ENCODE measurements around the gene AIG1.

- TF ChIP-seq, protein P1, sequence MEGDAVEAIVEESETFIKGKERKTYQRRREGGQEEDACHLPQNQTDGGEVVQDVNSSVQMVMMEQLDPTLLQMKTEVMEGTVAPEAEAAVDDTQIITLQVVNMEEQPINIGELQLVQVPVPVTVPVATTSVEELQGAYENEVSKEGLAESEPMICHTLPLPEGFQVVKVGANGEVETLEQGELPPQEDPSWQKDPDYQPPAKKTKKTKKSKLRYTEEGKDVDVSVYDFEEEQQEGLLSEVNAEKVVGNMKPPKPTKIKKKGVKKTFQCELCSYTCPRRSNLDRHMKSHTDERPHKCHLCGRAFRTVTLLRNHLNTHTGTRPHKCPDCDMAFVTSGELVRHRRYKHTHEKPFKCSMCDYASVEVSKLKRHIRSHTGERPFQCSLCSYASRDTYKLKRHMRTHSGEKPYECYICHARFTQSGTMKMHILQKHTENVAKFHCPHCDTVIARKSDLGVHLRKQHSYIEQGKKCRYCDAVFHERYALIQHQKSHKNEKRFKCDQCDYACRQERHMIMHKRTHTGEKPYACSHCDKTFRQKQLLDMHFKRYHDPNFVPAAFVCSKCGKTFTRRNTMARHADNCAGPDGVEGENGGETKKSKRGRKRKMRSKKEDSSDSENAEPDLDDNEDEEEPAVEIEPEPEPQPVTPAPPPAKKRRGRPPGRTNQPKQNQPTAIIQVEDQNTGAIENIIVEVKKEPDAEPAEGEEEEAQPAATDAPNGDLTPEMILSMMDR (conservative IDR thresholded peaks at IDR 0.05; ENCODE audit: low read depth, low read length): no peak
- TF ChIP-seq EZH2 (IDR thresholded peaks at IDR 0.05; ENCODE audit: borderline replicate concordance, low read depth, low read length, poor library complexity, severe bottlenecking): no peak
Measured at GRCh38 chr6:143369971-143370370, 309.3 kb downstream of the AIG1 start.

All from A673 (cell line).